B cell (primary cell): Measurements from ENCODE around the gene GNB5. TPM values are rescaled to one million over a fixed set of nuclear protein-coding genes. Genes with fewer than 3 reads are reported as not detected.

Source experiments
- ATAC-seq: fragments of 200-7000 bp; cut with Tn5 transposase; one replicate; pipeline ENCODE4 v1.10.0; 2021; ENCODE audit warnings: low read depth, mild to moderate bottlenecking, moderate number of reproducible peaks, moderate library complexity
- CTCF ChIA-PET: fragments of 350-600 bp; sonication (Branson Sonifier 250); formaldehyde crosslinking; loops from one replicate; lab custom pipeline; 2021; ENCODE audit warnings: antibody characterized with exemption, inconsistent platforms; lab: Charles Lee
- POLR2A ChIA-PET: fragments of 350-600 bp; sonication (Branson Sonifier 250); formaldehyde crosslinking; loops from one replicate; lab custom pipeline; 2021; ENCODE audit warnings: antibody characterized with exemption; lab: Charles Lee
- DNase-seq: peaks from one replicate; pipeline ENCODE4 v3.0.0; 2013
- H2AFZ ChIP-seq: 2 replicates; pipeline ENCODE4 v1.6.1; 2012; ENCODE audit warnings: mild to moderate bottlenecking, low read depth, low read length; ENCODE audit not compliant: insufficient read depth, poor library complexity, severe bottlenecking
- H3K27ac ChIP-seq, 2 donors: 1 replicate in 1 of 2; 2 replicates in 1 of 2; pipeline ENCODE4 v1.5.1; 2012 to 2013; ENCODE audit warnings: low read length in 2 of 2, mild to moderate bottlenecking in 2 of 2, moderate library complexity in 1 of 2
- H3K27me3 ChIP-seq, 4 experiments: fragments of 200-600 bp in 1 of 4; sonication (generic) in 1 of 4; replicated peaks in 1 of 4; 1 replicate in 2 of 4; 2 replicates in 2 of 4; pipeline versions ENCODE4 v1.6.1 to v1.7.0; 2013 to 2016; ENCODE audit warnings: low read length in 3 of 4, mild to moderate bottlenecking in 2 of 4, mixed read lengths in 1 of 4, moderate library complexity in 1 of 4; ENCODE audit not compliant: insufficient read depth in 4 of 4, control insufficient read depth in 3 of 4; ENCODE audit errors: control extremely low read depth in 1 of 4
- H3K36me3 ChIP-seq, 2 experiments: replicated peaks in 1 of 2; 1 replicate in 1 of 2; 2 replicates in 1 of 2; pipeline versions ENCODE4 v1.6.1 to v1.7.1; 2013; ENCODE audit warnings: low read length in 1 of 2; ENCODE audit not compliant: insufficient read depth in 2 of 2, control insufficient read depth in 1 of 2; ENCODE audit errors: control extremely low read depth in 1 of 2, extremely low read depth in 1 of 2
- H3K4me1 ChIP-seq, 2 donors: fragments of 200-600 bp in 1 of 2; sonication (generic) in 1 of 2; 1 replicate in 1 of 2; 2 replicates in 1 of 2; pipeline versions ENCODE4 v1.5.1 to v1.6.1; 2013 to 2017; ENCODE audit warnings: low read length in 2 of 2; ENCODE audit not compliant: control insufficient read depth in 2 of 2, insufficient read depth in 2 of 2
- H3K4me2 ChIP-seq: replicated peaks from 2 replicates; pipeline ENCODE3; 2012; ENCODE audit warnings: mild to moderate bottlenecking, low read depth, low read length; ENCODE audit not compliant: poor library complexity, severe bottlenecking
- H3K4me3 ChIP-seq, 5 experiments: fragments of 200-600 bp in 1 of 5; sonication (generic) in 1 of 5; 1 replicate in 3 of 5; 2 replicates in 2 of 5; pipeline versions ENCODE4 v1.5.1 to v1.7.0; 2011 to 2016; ENCODE audit warnings: low read length in 4 of 5, mild to moderate bottlenecking in 4 of 5, low read depth in 2 of 5, control low read depth in 1 of 5, moderate library complexity in 1 of 5; ENCODE audit not compliant: insufficient read depth in 1 of 5; ENCODE audit errors: control extremely low read depth in 1 of 5, extremely low read depth in 1 of 5
- H3K79me2 ChIP-seq: fragments of 200-600 bp; sonication (generic); one replicate; pipeline ENCODE4 v1.6.0; 2016; ENCODE audit warnings: low read length; ENCODE audit not compliant: control insufficient read depth, insufficient read depth
- H3K9ac ChIP-seq: fragments of 200-600 bp; sonication (generic); 2 replicates; pipeline ENCODE4 v1.6.1; 2017; ENCODE audit warnings: mild to moderate bottlenecking, low read length, moderate library complexity
- H3K9me3 ChIP-seq, 3 donors: one replicate each; pipeline versions ENCODE4 v1.6.1 to v1.7.1; 2013; ENCODE audit warnings: low read length in 2 of 3; ENCODE audit not compliant: control insufficient read depth in 2 of 3, insufficient read depth in 1 of 3; ENCODE audit errors: control extremely low read depth in 1 of 3
- H4K20me1 ChIP-seq: 2 replicates; pipeline ENCODE4 v1.6.0; 2012; ENCODE audit warnings: mild to moderate bottlenecking, low read length; ENCODE audit not compliant: insufficient read depth, control insufficient read depth, poor library complexity, severe bottlenecking
- H3K27ac Mint-ChIP-seq: one replicate; pipeline ENCODE4 v1.8.0; 2021; ENCODE audit warnings: mixed read lengths
- H3K27me3 Mint-ChIP-seq: one replicate; pipeline ENCODE4 v1.8.0; 2021; ENCODE audit warnings: mixed read lengths
- H3K4me1 Mint-ChIP-seq: one replicate; pipeline ENCODE4 v1.8.0; 2021; ENCODE audit warnings: mixed read lengths
- H3K4me3 Mint-ChIP-seq: one replicate; pipeline ENCODE4 v1.8.0; 2021; ENCODE audit warnings: mixed read lengths
- H3K9me3 Mint-ChIP-seq: one replicate; pipeline ENCODE4 v1.8.0; 2022; ENCODE audit warnings: mixed read lengths; ENCODE audit not compliant: insufficient read depth
- CTCF ChIP-seq: fragments of 200-600 bp; IDR thresholded peaks from one replicate; pipeline ENCODE4 v1.8.0; 2022; ENCODE audit warnings: antibody characterized with exemption, mild to moderate bottlenecking
- EZH2 ChIP-seq: IDR thresholded peaks from 2 replicates; pipeline ENCODE4 v1.6.1; 2012; ENCODE audit warnings: borderline replicate concordance, low read depth, mild to moderate bottlenecking, moderate library complexity, low read length; ENCODE audit not compliant: insufficient read depth, poor library complexity, severe bottlenecking
- WGBS: methylation state at CpG from one replicate; pipeline ENCODE4 v1.1.5; 2013; ENCODE audit warnings: missing lambda C conversion rate; ENCODE audit not compliant: insufficient coverage; 5-methylcytosine and 5-hydroxymethylcytosine counted together
- intact Hi-C: fragments of 100-400 bp; cut with micrococcal nuclease; formaldehyde crosslinking; loops from one replicate; pipeline ENCODE4 v1.10.0; 2022
- polyA plus RNA-seq: library from polyadenylated mRNA; depleted of rRNA; stranded (reverse); fragments of >200 nt; gene quantifications from 2 replicates; pipeline ENCODE4 v1.2.3, GENCODE V29; 2012
- total RNA-seq, 2 donors: library from RNA; stranded (reverse); fragments of 120-200 nt in 1 of 2; gene quantifications; 1 replicate in 1 of 2; 2 replicates in 1 of 2; pipeline versions ENCODE4 v1.2.3 to v1.2.4, GENCODE V29; 2013 to 2022

Gene GNB5
- total and polyA plus RNA-seq, 2 donors (not counting 1 experiment from before 2014, with no cell fraction given) = 58.5 to 142 TPM

- intact Hi-C loops = no loop called here
- peak overlapping the region; percentile 82 for H3K4me3 Mint-ChIP-seq
Observed at GRCh38 chr15:52111517-52112202, 79.5 kb downstream of the GNB5 start.

More at GRCh38 chr15:52111517-52112202, 79.5 kb downstream of the GNB5 start:
- peak overlapping the region; percentile 95 for H3K4me2 ChIP-seq
- peak overlapping the region in 4 of 5 experiments; percentile 38 to 61 (median 48) for H3K4me3 ChIP-seq
- ChIA-PET POLR2A (interaction anchor here (0.5 to 1.5 kb wide), 4 partner anchors 8 to 150 kb away, joined by 3 to 9 read pairs (median 4); no protein-coding TSS in a partner anchor), CTCF (interaction anchor here (1.3 kb wide), 1 partner anchor 12 kb away, joined by 3 read pairs; no protein-coding TSS in a partner anchor)
- Mint-ChIP-seq H3K27me3 (peaks cover 14% of the 10 kb centered on the region), H3K9me3 (no peaks in the 10 kb centered on the region), H3K4me1 (peaks cover 22% of the 10 kb centered on the region), H3K27ac (no peak overlapping the region)
- TF ChIP-seq EZH2 (no peak), CTCF (no peak)
- no peaks in the 10 kb centered on the region for H3K9me3 ChIP-seq
- H3K27ac ChIP-seq = no peak overlapping the region
- peak overlapping the region; percentile 81 for H2AFZ ChIP-seq
- H3K79me2 ChIP-seq = no peaks in the 10 kb centered on the region
- H3K36me3 ChIP-seq = no peaks in the 10 kb centered on the region
- peaks cover 18 to 37% of the 10 kb centered on the region in 2 donors for H3K4me1 ChIP-seq
- peaks cover 0 to 18% (median 4%) of the 10 kb centered on the region in 4 experiments for H3K27me3 ChIP-seq
- H4K20me1 ChIP-seq = no peaks in the 10 kb centered on the region
- ATAC-seq (no peak), DNase-seq (no peak)
- H3K9ac ChIP-seq = peak overlapping the region; percentile 68
- WGBS = 53% methylated on average over 28 of the region's 32 CpGs
